Naive B cell (primary cell): ENCODE results near the gene NUP160. TPM values are rescaled to one million over a fixed set of nuclear protein-coding genes. Genes with fewer than 3 reads are reported as not detected.
A peak's percentile ranks its signal among the peaks of the same experiment; 100 is the strongest.
"Not testable (repeated sequence)": the region's sequence is repeated elsewhere in the genome, so short reads cannot be mapped to it uniquely, and the experiment has no call there.

ENCODE experiments used
- ATAC-seq, 2 donors: fragments of 150-1000 bp; cut with Tn5 transposase; 2 replicates each; pipeline ENCODE4 v1.10.0; 2021; ENCODE audit warnings: low read depth in 2 of 2, mild to moderate bottlenecking in 2 of 2, moderate library complexity in 2 of 2
- DNase-seq: peaks from one replicate; pipeline ENCODE4 v3.0.0; 2022
- H3K27ac Mint-ChIP-seq, 6 donors: one replicate each; pipeline ENCODE4 v1.8.0; 2020 to 2022; ENCODE audit warnings: mild to moderate bottlenecking in 6 of 6, mixed read lengths in 6 of 6, moderate library complexity in 5 of 6, inconsistent platforms in 2 of 6
- H3K27me3 Mint-ChIP-seq, 3 donors: one replicate each; pipeline ENCODE4 v1.8.0; 2021 to 2022; ENCODE audit warnings: mixed read lengths in 3 of 3, mild to moderate bottlenecking in 1 of 3
- H3K36me3 Mint-ChIP-seq, 2 donors: one replicate each; pipeline ENCODE4 v1.8.0; 2020 to 2022; ENCODE audit warnings: mixed read lengths in 2 of 2, inconsistent platforms in 1 of 2, mild to moderate bottlenecking in 1 of 2
- H3K4me1 Mint-ChIP-seq, 3 donors: one replicate each; pipeline ENCODE4 v1.8.0; 2020 to 2022; ENCODE audit warnings: mixed read lengths in 3 of 3, inconsistent platforms in 1 of 3, mild to moderate bottlenecking in 1 of 3, moderate library complexity in 1 of 3
- H3K4me3 Mint-ChIP-seq, 8 donors: one replicate each; pipeline ENCODE4 v1.8.0; 2020 to 2022; ENCODE audit warnings: mild to moderate bottlenecking in 8 of 8, mixed read lengths in 8 of 8, moderate library complexity in 8 of 8, inconsistent platforms in 2 of 8
- H3K9me3 Mint-ChIP-seq, 7 donors: one replicate each; pipeline ENCODE4 v1.8.0; 2020 to 2022; ENCODE audit warnings: mixed read lengths in 7 of 7, mild to moderate bottlenecking in 5 of 7, inconsistent platforms in 2 of 7, moderate library complexity in 1 of 7
- polyA plus RNA-seq, 6 donors: library from polyadenylated mRNA; unstranded; fragments of 300-500 nt; fragmentation: Illumina TruSeq; gene quantifications; one replicate each; pipeline ENCODE4 v1.2.3, GENCODE V29; 2021; ENCODE audit warnings: low read depth in 6 of 6

Gene NUP160, protein sequence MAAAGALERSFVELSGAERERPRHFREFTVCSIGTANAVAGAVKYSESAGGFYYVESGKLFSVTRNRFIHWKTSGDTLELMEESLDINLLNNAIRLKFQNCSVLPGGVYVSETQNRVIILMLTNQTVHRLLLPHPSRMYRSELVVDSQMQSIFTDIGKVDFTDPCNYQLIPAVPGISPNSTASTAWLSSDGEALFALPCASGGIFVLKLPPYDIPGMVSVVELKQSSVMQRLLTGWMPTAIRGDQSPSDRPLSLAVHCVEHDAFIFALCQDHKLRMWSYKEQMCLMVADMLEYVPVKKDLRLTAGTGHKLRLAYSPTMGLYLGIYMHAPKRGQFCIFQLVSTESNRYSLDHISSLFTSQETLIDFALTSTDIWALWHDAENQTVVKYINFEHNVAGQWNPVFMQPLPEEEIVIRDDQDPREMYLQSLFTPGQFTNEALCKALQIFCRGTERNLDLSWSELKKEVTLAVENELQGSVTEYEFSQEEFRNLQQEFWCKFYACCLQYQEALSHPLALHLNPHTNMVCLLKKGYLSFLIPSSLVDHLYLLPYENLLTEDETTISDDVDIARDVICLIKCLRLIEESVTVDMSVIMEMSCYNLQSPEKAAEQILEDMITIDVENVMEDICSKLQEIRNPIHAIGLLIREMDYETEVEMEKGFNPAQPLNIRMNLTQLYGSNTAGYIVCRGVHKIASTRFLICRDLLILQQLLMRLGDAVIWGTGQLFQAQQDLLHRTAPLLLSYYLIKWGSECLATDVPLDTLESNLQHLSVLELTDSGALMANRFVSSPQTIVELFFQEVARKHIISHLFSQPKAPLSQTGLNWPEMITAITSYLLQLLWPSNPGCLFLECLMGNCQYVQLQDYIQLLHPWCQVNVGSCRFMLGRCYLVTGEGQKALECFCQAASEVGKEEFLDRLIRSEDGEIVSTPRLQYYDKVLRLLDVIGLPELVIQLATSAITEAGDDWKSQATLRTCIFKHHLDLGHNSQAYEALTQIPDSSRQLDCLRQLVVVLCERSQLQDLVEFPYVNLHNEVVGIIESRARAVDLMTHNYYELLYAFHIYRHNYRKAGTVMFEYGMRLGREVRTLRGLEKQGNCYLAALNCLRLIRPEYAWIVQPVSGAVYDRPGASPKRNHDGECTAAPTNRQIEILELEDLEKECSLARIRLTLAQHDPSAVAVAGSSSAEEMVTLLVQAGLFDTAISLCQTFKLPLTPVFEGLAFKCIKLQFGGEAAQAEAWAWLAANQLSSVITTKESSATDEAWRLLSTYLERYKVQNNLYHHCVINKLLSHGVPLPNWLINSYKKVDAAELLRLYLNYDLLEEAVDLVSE (N-terminal part only)
- polyA plus RNA-seq: 10 to 100 TPM; 25.7 to 57.4 (median 38.5) TPM

DNA sequence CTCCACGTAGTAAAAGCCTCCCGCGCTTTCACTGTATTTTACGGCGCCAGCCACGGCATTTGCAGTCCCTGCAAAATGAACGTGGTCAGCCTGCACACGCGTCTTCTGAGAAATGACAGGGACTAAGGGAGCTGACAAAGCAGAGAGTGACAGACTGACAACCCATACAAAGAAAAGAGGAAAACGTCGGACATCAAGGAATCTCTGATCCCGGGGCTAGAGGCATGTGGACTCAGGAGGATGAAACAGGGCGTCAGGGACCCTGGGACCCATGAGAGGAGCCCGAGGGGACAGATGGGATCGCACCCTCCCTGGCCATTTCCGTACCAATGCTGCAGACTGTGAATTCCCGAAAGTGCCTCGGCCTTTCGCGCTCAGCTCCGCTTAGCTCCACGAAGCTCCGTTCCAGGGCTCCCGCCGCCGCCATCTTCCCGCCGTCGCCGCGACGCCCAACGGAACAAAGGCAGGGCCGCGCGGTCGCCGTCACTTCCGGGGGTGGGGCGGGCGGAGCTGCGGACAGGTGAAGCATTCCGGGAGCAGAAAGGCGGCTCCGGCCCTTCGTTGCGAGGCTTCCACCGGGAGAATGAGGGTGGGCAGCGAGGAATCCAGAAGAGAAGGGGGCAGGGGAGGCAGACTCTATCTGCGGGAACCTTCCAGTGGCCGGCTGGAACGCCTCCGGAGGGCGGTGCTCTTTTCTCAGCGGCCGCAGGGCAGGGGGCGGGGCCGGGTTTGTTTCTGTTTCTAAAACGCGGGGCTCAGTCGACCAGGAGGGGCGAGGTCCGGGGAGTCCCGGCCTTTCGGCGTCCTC, at the start of gene NUP160:
TSS of gene NUP160 (minus strand) at position 459 of the 808 bp plus-strand sequence. CDS start at position 427, 32 bp downstream.
- Mint-ChIP-seq H3K36me3 (no peaks in the 10 kb centered on the region), H3K9me3 (no peaks in the 10 kb centered on the region), H3K4me1 (peaks cover 46 to 71% (median 54%) of the 10 kb centered on the region in 3 donors), H3K27me3 (no peaks in the 10 kb centered on the region), H3K27ac (peak within 1 kb of the TSS; percentile 97 to 100 (median 99)), H3K4me3 (peak within 1 kb of the TSS; percentile 94 to 99 (median 97))
- peak; percentile 85 for ATAC-seq
- DNase-seq: peak; percentile 84

DNA sequence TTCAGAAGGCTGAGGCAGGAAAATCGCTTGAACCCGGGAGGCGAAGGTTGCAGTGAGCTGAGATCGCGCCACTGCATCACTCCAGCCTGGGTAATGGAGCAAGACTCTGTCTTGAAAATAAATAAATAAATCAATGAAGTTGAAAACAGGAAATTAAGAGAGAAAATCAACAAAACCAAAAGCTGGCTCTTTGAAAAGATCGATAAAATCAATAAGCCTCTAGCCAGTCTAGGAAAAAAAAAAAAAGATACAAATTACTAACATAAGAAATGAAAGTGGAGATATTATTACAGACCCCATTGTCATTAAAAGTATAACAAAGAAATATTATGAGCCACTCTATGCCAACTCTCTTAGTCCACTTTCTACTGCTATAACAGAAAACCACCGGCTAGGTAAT, 48.0 kb upstream of the NUP160 start:
- DNase-seq (no peak), ATAC-seq (no peak)
- no peak overlapping the region for H3K4me3 Mint-ChIP-seq
- H3K27ac Mint-ChIP-seq: peak overlapping the region in 5 of 6 donors; percentile 22 to 82 (median 47)
- H3K27me3 Mint-ChIP-seq: no peaks in the 10 kb centered on the region
- H3K36me3 Mint-ChIP-seq: no peaks in the 10 kb centered on the region
- peaks cover 0 to 2% (median 0%) of the 10 kb centered on the region in 7 donors for H3K9me3 Mint-ChIP-seq
- peaks cover 16 to 34% (median 28%) of the 10 kb centered on the region in 3 donors for H3K4me1 Mint-ChIP-seq

DNA sequence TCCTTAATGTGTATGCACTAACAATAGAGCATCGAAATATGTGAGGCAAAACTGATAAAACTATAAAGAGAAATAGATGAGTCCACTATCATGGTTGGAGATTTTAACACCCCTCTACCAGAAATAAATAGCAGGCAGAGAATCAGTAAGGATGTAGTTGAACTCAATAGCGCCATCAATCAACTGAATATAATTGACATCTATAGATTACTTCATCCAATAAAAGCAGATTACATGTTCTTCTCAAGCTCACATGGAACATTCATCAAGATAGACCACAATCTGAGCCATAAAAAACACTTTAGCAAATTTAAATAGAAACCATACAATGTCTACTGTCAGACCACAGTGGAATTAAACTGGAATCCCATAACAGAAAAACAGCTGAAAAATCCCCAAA, 46.9 kb upstream of the NUP160 start:
- H3K9me3 Mint-ChIP-seq: peaks cover 0 to 2% (median 0%) of the 10 kb centered on the region in 7 donors
- H3K27me3 Mint-ChIP-seq: no peaks in the 10 kb centered on the region
- ATAC-seq (no peak), DNase-seq (no peak)
- H3K4me1 Mint-ChIP-seq: peaks cover 19 to 35% (median 28%) of the 10 kb centered on the region in 3 donors
- no peak overlapping the region for H3K4me3 Mint-ChIP-seq
- H3K36me3 Mint-ChIP-seq: no peaks in the 10 kb centered on the region
- peak overlapping the region in 1 of 6 donors; percentile 57 for H3K27ac Mint-ChIP-seq

DNA sequence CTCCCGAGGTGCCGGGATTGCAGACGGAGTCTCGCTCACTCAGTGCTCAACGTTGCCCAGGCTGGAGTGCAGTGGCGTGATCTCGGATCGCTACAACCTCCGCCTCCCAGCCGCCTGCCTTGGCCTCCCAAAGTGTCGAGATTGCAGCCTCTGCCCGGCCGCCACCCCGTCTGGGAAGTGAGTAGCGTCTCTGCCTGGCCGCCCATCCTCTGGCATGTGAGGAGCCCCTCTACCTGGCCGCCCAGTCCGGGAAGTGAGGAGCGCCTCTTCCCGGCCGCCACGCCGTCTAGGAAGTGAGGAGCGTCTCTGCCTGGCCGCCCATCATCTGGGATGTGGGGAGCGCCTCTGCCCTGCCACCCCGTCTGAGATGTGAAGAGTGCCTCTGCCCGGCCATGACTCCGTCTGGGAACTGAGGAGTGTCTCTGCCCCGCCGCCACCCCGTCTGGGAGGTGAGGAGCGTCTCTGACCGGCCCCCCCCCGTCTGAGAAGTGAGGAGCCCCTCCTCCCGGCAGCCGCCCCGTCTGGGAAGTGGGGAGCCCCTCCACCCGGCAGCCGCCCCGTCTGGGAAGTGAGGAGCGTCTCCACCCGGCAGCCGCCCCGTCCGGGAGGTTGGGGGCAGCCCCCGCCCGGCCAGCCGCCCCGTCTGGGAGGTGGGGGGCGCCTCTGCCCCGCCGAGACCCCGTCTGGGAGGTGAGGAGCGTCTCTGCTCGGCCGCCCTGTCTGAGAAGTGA, 44.6 kb upstream of the NUP160 start:
- ATAC-seq, H3K4me3 Mint-ChIP-seq, H3K9me3 Mint-ChIP-seq, H3K36me3 Mint-ChIP-seq, DNase-seq, H3K27ac Mint-ChIP-seq, H3K27me3 Mint-ChIP-seq: not testable (repeated sequence)
- peaks cover 13 to 24% (median 14%) of the 10 kb centered on the region in 3 donors for H3K4me1 Mint-ChIP-seq

DNA sequence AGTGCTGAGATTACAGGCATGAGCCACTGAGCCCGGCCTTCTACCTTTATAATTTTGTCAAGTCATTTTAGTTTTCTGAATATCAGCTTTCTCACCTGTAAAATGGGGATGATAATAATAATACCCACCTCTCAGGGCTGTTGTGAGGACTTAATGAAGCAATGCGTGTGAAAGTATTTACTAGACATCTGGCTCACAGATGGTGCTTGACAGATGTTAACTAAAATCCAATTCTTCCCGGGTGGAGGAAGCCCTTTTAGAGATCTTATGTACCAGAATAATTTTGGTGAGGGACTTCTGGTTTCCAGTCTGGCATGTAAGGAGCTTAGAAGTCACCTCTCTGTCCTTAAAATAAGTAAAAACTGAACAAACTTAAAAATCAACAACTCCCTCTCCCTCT, 43.7 kb upstream of the NUP160 start:
- no peaks in the 10 kb centered on the region for H3K36me3 Mint-ChIP-seq
- DNase-seq: no peak

DNA sequence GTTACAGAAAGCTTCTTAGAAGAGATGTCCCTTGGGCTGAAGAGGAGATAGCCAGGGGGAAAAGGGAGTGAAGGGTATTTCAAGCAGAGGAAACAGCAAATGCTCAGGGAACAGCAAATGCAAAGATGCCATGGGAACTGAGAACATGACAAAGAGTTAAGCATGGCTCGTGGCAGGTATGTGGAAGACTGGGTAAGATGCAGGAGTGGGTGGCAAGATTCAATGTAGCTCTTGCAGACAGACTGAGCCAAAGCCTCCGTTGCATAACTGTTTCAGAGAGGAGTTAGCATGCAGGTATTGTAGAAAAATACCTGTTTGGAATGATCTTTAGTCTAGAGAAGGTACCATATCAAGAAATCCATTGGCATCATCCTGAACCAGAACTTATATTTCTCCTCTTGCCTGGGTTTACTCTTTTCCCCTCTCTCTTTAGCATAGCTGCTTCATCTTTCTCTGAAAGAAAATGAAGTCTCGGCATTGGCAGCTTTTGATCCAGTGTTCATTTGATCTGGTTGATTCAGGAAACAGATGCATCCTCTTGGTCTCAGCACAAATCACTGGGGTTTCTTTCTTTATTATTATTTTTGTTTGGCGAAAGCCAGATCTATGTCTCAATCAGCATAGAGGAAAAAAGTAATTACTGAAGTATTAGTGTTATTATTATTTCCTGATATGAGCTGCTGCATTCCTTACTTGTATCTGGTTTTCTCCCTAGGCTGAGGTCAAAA, 41.7 kb upstream of the NUP160 start:
- no peaks in the 10 kb centered on the region for H3K27me3 Mint-ChIP-seq
- peak overlapping the region in 4 of 6 donors; percentile 6 to 86 (median 30) for H3K27ac Mint-ChIP-seq
- ATAC-seq (peak; percentile 46 to 52), DNase-seq (no peak)
- peak overlapping the region in 2 of 8 donors; percentile 30 to 63 for H3K4me3 Mint-ChIP-seq
- H3K9me3 Mint-ChIP-seq: no peaks in the 10 kb centered on the region
- H3K4me1 Mint-ChIP-seq: peaks cover 18 to 24% (median 23%) of the 10 kb centered on the region in 3 donors
- no peaks in the 10 kb centered on the region for H3K36me3 Mint-ChIP-seq

More for the DNA sequence above, 43.7 kb upstream of the NUP160 start:
- H3K4me3 Mint-ChIP-seq: no peak overlapping the region
- peaks cover 14 to 24% (median 14%) of the 10 kb centered on the region in 3 donors for H3K4me1 Mint-ChIP-seq
- peak overlapping the region in 2 of 6 donors; percentile 18 to 64 for H3K27ac Mint-ChIP-seq
- no peak for ATAC-seq
- H3K9me3 Mint-ChIP-seq: peaks cover 0 to 2% (median 0%) of the 10 kb centered on the region in 7 donors
- H3K27me3 Mint-ChIP-seq: no peaks in the 10 kb centered on the region

DNA sequence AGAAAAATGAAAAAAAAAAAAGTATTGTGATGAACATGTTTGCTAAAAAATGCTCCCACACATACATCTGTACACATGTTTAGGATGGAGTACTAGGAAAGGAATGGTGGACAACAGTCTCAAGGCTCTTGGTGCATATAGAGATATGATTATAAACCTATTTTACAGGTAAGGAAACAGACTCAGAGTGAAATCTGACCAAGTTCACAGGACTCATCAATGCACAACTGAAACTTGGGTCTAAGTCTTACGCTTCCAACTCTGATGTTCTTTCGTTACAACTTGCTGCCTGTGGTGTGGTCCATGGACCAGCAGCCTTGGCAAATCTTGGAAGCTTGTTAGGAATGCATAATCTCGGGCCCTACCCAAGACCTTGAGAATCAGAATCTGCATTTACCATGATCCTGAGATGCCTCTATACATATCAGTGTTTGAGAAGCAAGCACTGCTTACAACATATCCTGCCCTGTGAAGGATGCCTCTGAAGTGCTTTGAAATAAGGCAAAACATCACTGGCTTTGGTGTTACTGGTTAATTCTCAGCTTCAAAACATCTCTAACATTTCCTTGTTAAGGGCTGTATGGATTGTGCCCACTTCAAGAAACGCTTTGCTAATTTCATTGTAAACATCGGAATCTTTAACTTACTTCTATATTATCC, 39.9 kb upstream of the NUP160 start:
- Mint-ChIP-seq H3K36me3 (no peaks in the 10 kb centered on the region), H3K27ac (peak overlapping the region in 2 of 6 donors; percentile 1 to 66), H3K4me1 (peaks cover 22 to 30% (median 23%) of the 10 kb centered on the region in 3 donors), H3K27me3 (no peaks in the 10 kb centered on the region), H3K4me3 (no peak overlapping the region), H3K9me3 (no peaks in the 10 kb centered on the region)
- no peak for DNase-seq
- no peak for ATAC-seq

DNA sequence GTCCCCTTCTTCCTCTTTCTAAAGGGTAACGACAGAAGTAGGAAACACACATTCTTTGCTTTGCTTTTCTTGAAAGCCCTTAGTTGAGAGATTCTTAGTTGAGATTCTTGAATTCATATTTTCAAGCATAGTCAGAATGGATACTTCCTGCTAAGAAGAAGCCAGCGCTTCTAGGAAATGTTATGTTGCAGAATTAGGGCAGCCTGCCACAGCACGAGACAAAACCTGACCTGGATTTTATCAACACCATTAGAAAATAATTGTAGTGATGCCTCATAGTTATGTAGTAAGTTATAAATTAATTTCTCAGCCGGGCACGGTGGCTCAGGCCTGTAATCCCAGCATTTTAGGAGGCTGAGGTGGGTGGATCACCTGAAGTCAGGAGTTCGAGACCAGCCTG, 37.9 kb upstream of the NUP160 start:
- peak overlapping the region in 4 of 8 donors; percentile 9 to 52 (median 37) for H3K4me3 Mint-ChIP-seq
- peak in 1 of 2 donors; percentile 28 for ATAC-seq
- H3K27ac Mint-ChIP-seq: peak overlapping the region; percentile 8 to 76 (median 38)
- peaks cover 22 to 23% (median 22%) of the 10 kb centered on the region in 3 donors for H3K4me1 Mint-ChIP-seq
- no peaks in the 10 kb centered on the region for H3K36me3 Mint-ChIP-seq
- no peaks in the 10 kb centered on the region for H3K9me3 Mint-ChIP-seq
- DNase-seq: no peak
- H3K27me3 Mint-ChIP-seq: no peaks in the 10 kb centered on the region

DNA sequence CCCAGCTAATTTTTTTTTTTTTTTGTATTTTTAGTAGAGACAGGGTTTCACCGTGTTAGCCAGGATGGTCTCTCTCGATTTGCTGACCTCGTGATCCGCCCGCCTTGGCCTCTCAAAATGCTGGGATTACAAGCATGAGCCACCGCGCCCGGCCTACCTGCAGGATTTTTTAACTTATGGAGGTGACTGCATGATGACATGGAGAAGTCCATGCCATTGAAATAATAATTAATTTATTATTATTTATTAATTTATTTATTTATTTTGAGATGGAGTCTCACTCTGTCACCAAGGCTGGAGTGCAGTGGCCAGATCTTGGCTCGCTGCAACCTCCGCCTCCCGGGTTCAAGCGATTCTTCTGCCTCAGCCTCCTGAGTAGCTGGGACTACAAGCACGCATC, 34.3 kb upstream of the NUP160 start:
- peaks cover 28 to 34% (median 33%) of the 10 kb centered on the region in 3 donors for H3K4me1 Mint-ChIP-seq
- not testable (repeated sequence) for H3K9me3 Mint-ChIP-seq, H3K4me3 Mint-ChIP-seq, H3K27ac Mint-ChIP-seq, ATAC-seq, H3K27me3 Mint-ChIP-seq, DNase-seq
- H3K36me3 Mint-ChIP-seq: peaks cover 0 to 11% of the 10 kb centered on the region in 2 donors

DNA sequence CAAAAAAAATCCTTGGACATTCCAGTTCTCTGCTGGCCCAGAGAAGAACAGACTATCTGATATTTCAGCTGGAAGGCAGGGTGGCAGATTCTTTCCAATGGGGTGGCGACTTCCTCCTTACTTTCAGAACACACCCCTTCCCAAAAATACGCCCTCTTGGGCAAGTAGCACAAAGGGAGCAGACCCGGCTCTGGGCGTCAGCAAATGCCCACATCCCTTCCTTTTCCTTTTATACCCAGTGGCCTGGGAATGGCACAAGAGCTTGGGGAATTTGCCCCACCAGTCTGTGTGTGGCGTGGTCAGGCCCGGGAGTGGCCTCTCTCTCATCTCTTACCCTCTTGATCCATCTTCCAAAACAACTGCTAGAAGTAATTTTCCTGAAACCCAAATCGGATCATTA, 33.0 kb upstream of the NUP160 start:
- H3K4me1 Mint-ChIP-seq: peaks cover 31 to 42% (median 33%) of the 10 kb centered on the region in 3 donors
- H3K27ac Mint-ChIP-seq: no peak overlapping the region
- DNase-seq: no peak
- H3K36me3 Mint-ChIP-seq: peaks cover 0 to 24% of the 10 kb centered on the region in 2 donors
- no peaks in the 10 kb centered on the region for H3K27me3 Mint-ChIP-seq
- no peak for ATAC-seq
- peaks cover 0 to 12% (median 11%) of the 10 kb centered on the region in 7 donors for H3K9me3 Mint-ChIP-seq
- H3K4me3 Mint-ChIP-seq: no peak overlapping the region
